Germinal center (tissue), 1 donor: ENCODE measurements around the gene WWTR1.

Experiments
- DNase-seq: peaks from one replicate; pipeline ENCODE4 v3.0.0; 2012; ENCODE audit warnings: mixed read lengths, low spot score

Gene WWTR1

GRCh38 chr3:149470381-149470780 lies 187.4 kb downstream of the WWTR1 start:
- DNase-seq, result no peak

GRCh38 chr3:149468504-149469212 lies 189.2 kb downstream of the WWTR1 start:
- no peak for DNase-seq
